HL-60/S4 treated with retinoic acid at 250 ng/mL for 4 days and 3 days (cell line): ENCODE measurements around the gene ACTL10.

Source experiments
- in situ Hi-C: fragments of 300-500 bp; cut with MboI; formaldehyde crosslinking; loops from 2 replicates; pipeline ENCODE4 v1.7.0; 2022; ENCODE audit warnings: low sequenced_read_pairs

Gene ACTL10

GRCh38 chr20:33662172-33662571 is 4.6 kb upstream of the ACTL10 start, which contains the start of gene C20orf144:
Gene C20orf144, plus strand, starts transcription at chr20:33662327. Its CDS starts 19 bp downstream, at chr20:33662346.
- in situ Hi-C loops, result loop anchor here (10.0 kb wide), 1 partner anchor 207 kb away; no protein-coding TSS in a partner anchor

GRCh38 chr20:33663161-33664084 is 3.3 kb upstream of the ACTL10 start:
- in situ Hi-C loops, result loop anchor here (10.0 kb wide), 1 partner anchor 209 kb away; no protein-coding TSS in a partner anchor

- in situ Hi-C loops, result loop anchor here (10.0 kb wide), 1 partner anchor 209 kb away; no protein-coding TSS in a partner anchor
These were observed 2.5 kb upstream of the ACTL10 start for GRCh38 chr20:33664085-33664761.

GRCh38 chr20:33664762-33665144 is 2.0 kb upstream of the ACTL10 start:
- in situ Hi-C loops, result loop anchor here (10.0 kb wide), 1 partner anchor 210 kb away; no protein-coding TSS in a partner anchor

- in situ Hi-C loops, result loop anchor here (10.0 kb wide), 1 partner anchor 212 kb away; no protein-coding TSS in a partner anchor
These were observed 517 bp downstream of the ACTL10 start for GRCh38 chr20:33667245-33667675.

GRCh38 chr20:33667676-33668465 is 1.1 kb downstream of the ACTL10 start:
- in situ Hi-C loops, result loop anchor here (10.0 kb wide), 1 partner anchor 213 kb away; no protein-coding TSS in a partner anchor

- in situ Hi-C loops, result loop anchor here (10.0 kb wide), 1 partner anchor 214 kb away; no protein-coding TSS in a partner anchor
These were observed 1.9 kb downstream of the ACTL10 start for GRCh38 chr20:33668466-33669155.

- in situ Hi-C loops, result loop anchor here (10.0 kb wide), 1 partner anchor 214 kb away; no protein-coding TSS in a partner anchor
These were observed 2.5 kb downstream of the ACTL10 start for GRCh38 chr20:33669224-33669623.

GRCh38 chr20:33669873-33670640 is 3.3 kb downstream of the ACTL10 start:
- in situ Hi-C loops, result loop anchor here (10.0 kb wide), 1 partner anchor 215 kb away; no protein-coding TSS in a partner anchor

- in situ Hi-C loops, result no loop called here
These were observed 4.2 kb downstream of the ACTL10 start for GRCh38 chr20:33670715-33671499.

GRCh38 chr20:33671573-33672288 is 5.0 kb downstream of the ACTL10 start:
- in situ Hi-C loops, result no loop called here

GRCh38 chr20:33672426-33673113 is 5.8 kb downstream of the ACTL10 start:
- in situ Hi-C loops, result no loop called here

- in situ Hi-C loops, result no loop called here
These were observed 6.3 kb downstream of the ACTL10 start for GRCh38 chr20:33673114-33673409.

GRCh38 chr20:33673410-33674293 is 6.9 kb downstream of the ACTL10 start:
- in situ Hi-C loops, result no loop called here

GRCh38 chr20:33674294-33675135 is 7.8 kb downstream of the ACTL10 start, which contains the start of gene NECAB3:
Gene NECAB3, minus strand, starts transcription at chr20:33674428. Its CDS starts 76 bp downstream, at chr20:33674352.
- in situ Hi-C loops, result no loop called here
